GM19099 (cell line): ENCODE measurements around the gene EFHB.

ENCODE experiments used
- POLR2A ChIP-seq: IDR thresholded peaks from 3 replicates; pipeline ENCODE4 v1.6.1; 2011; ENCODE audit warnings: low read depth; ENCODE audit not compliant: insufficient read length; ENCODE audit errors: extremely low read depth

The EFHB gene

GRCh38 chr3:19934098-19934566, at the start of gene EFHB:
TSS of gene EFHB (minus strand) at chr3:19934217. CDS start at chr3:19934018, 199 bp downstream.
- TF ChIP-seq POLR2A = no peak

GRCh38 chr3:19972054-19972453, 38.0 kb upstream of the EFHB start:
- TF ChIP-seq POLR2A = no peak

DNA sequence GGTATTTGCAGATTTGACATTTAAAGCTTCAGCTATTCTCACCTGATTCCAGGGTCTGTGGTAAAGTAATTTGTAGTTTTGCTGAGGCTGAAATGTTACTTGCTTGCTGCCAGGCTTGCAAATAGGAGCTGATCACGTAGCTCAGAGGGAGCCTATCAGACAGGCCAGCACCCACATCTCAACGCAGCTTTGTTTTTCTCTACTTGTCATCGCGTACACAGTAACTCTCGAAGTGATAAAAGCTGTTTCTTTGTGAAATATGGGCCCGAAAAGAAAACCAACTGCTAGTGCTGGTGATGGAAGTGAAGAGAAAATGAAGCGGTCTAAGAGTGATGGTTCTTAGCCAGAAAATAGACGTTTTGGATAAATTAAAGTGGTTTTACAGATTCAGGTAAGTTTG, 36.3 kb upstream of the EFHB start:
- TF ChIP-seq POLR2A = no peak

- TF ChIP-seq POLR2A = no peak
Observed at GRCh38 chr3:19967812-19968211, 33.8 kb upstream of the EFHB start.

- no peak for TF ChIP-seq POLR2A
Observed at GRCh38 chr3:19967208-19967607, 33.2 kb upstream of the EFHB start.

- TF ChIP-seq POLR2A = no peak
Observed at GRCh38 chr3:19961960-19962359, 27.9 kb upstream of the EFHB start.

DNA sequence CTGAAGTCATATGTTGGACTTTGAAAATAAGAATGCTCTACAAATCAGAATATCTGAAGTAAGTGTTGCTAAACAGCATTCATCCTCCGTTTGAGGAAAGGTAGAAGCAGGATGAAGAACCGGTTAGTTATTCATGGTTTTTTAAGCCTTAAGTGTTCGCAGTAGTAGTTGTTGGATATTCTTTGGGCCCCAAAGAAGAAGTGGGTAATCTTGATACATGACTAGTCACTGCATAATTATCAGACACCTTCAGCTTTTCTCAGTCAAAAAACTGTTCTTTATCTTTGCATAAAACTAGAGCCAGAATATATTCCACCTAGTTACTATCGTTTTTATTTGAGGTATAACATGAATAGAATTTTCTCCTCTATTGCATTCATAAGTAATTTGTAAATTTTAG, 26.7 kb upstream of the EFHB start:
- no peak for TF ChIP-seq POLR2A

GRCh38 chr3:19959505-19959904, 25.5 kb upstream of the EFHB start:
- no peak for TF ChIP-seq POLR2A

DNA sequence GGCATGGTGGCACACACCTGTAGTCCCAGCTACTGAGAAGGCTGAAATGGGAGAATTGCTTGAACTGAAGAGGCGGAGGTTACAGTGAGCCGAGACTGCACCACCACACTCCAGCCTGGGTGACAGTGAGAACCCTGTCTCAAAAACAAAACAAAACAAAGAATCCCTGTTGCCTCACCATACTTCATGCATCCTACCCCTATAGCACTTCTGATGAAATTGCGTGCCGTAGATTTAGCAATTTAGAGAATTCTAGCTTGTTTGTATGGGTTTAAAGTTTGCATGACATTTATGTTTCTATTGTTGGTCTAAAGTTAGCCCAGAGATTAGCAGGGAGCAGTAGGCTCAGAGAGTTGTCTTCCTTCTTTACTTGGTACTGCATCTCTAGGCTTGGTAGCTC, 20.7 kb upstream of the EFHB start:
- TF ChIP-seq POLR2A = no peak

DNA sequence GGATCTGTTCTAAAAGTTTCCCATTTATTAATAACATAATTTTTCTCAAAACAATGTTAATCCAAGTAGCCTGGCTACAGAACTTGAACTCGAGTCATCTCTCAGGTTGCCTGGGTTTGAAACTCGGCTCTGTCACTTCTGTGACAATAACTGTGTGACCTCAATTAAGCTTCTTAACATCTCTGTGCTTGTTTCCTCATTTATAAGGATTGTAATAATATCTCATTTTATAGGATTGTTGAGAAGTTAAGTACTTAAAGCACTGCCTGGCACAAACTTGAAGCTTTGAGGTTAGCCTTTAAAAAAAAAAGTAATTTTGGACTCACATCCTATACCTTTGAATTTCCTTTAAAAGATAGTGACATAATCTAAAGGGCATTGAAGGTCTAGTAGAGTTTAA, 16.3 kb upstream of the EFHB start:
- no peak for TF ChIP-seq POLR2A

GRCh38 chr3:19948226-19948591, 14.2 kb upstream of the EFHB start:
- no peak for TF ChIP-seq POLR2A

DNA sequence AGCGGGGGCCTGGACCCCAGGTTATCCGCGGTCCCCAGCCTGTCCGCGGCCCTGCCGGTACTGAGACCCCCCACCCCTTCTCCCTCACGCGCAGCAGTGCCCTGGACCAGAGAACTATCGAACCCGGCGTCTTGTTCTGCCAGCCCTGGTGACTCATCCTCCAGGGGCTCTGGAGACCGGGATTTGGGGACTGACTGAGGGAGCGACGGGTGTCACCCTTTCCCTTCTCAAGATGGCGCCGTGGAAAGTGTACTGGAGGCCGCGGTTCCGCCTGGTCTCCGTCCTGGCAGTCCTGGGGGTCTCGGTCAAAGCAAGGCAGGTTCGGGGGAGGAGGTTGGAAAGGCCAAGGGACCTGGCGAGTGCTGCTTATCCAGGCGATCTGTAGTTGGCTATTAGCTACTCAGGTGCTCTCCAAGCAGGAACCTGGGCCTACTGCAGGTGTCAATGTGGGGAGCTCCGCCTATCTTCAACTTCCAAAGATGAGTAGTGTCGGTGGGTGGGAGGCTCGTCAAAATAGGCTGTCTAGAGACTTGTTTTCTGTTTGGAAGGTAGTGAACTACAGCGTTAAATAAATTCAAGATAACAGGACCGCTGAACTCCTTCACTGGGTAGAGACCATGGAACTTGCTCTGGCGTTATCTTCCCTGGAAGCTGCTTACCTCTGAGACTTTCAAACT, 13.7 kb upstream of the EFHB start:
- TF ChIP-seq POLR2A = no peak

GRCh38 chr3:19946832-19947548, 13.0 kb upstream of the EFHB start, which contains the start of gene RAB5A:
TSS of gene RAB5A (plus strand) at chr3:19947097. CDS start at chr3:19950899, 3,802 bp downstream.
- TF ChIP-seq POLR2A = peak; percentile 72

DNA sequence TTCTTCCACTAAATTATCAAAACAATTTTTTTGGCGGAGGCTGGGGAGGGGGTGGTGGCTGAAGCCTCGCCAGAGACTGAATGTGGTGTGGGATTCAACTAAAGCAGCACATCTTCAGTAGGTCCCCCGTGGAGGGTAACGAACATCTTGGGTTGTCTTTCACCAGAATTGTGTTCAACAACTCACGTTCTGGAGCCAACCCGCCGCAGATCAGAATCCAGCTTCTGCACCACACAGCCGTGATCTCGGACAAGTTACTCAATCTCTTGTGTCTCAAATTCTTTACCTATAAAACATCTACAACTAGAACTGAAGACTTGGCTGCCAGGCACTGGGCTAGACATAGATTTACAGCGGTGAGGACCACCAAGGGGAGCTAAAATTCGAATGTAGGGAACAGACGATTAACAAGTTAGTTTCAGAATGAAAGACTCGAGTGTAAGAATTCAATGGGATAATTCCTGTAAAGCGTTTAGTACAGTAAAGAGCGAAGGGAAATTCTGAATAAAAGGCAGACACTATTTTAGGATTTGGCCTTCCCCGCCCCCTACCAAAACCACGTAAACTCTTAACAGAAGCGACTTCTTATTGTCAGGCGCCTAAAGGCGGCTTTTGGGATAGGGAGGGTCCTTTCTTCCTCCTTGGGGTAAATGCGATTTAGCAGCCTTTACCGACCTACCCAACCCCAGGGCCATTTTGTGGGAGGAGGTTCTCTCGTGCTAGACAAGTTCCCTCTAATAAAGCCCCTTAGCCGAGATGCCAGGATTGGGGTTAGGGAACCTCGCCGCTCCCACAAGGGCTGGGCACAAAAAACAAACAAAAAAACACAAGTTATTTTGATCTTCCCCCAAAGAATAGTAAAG, 12.2 kb upstream of the EFHB start:
- no peak for TF ChIP-seq POLR2A

- TF ChIP-seq POLR2A = no peak
Observed at GRCh38 chr3:19945534-19945933, 11.5 kb upstream of the EFHB start.
